Type B pancreatic cell (in vitro differentiated cells): Measurements from ENCODE around the gene SLMAP. TPM values are rescaled to one million over a fixed set of nuclear protein-coding genes. Genes with fewer than 3 reads are reported as not detected.

Experiments
- DNase-seq: peaks from one replicate; pipeline ENCODE4 v3.0.0; 2021; ENCODE audit warnings: mixed read lengths; ENCODE audit not compliant: unreplicated experiment; ENCODE audit errors: extremely low spot score
- H3K27ac Mint-ChIP-seq: 2 replicates; pipeline ENCODE4 v1.8.0; 2021; ENCODE audit warnings: mild to moderate bottlenecking, mixed read lengths
- H3K27me3 Mint-ChIP-seq: 2 replicates; pipeline ENCODE4 v1.8.0; 2021; ENCODE audit warnings: mixed read lengths
- H3K36me3 Mint-ChIP-seq: 2 replicates; pipeline ENCODE4 v1.8.0; 2021; ENCODE audit warnings: mixed read lengths
- H3K4me1 Mint-ChIP-seq: one replicate; pipeline ENCODE4 v1.8.0; 2021; ENCODE audit warnings: mixed read lengths; ENCODE audit not compliant: unreplicated experiment
- H3K4me3 Mint-ChIP-seq: 2 replicates; pipeline ENCODE4 v1.8.0; 2021; ENCODE audit warnings: mild to moderate bottlenecking, mixed read lengths
- H3K9me3 Mint-ChIP-seq: 2 replicates; pipeline ENCODE4 v1.8.0; 2021; ENCODE audit warnings: mixed read lengths
- CTCF ChIP-seq: fragments of 200-600 bp; sonication (generic); conservative IDR thresholded peaks from 2 replicates; pipeline ENCODE4 v1.5.0; 2021; ENCODE audit warnings: antibody characterized with exemption, mild to moderate bottlenecking
- total RNA-seq: library from RNA; stranded (reverse); gene quantifications from 2 replicates; pipeline ENCODE4 v1.2.1, GENCODE V29; 2021; ENCODE audit warnings: low replicate concordance

Gene SLMAP
- total RNA-seq, 1 donor from 2014 or later, result 55.1 TPM

- Mint-ChIP-seq H3K4me3 (no peak overlapping the region), H3K27ac (no peak overlapping the region), H3K36me3 (peaks cover 3% of the 10 kb centered on the region), H3K4me1 (no peaks in the 10 kb centered on the region), H3K9me3 (no peaks in the 10 kb centered on the region), H3K27me3 (no peaks in the 10 kb centered on the region)
- DNase-seq, result no peak
- no peak for TF ChIP-seq CTCF
These were observed 95.2 kb downstream of the SLMAP start for GRCh38 chr3:57851304-57851703.

- peak; percentile 56 for TF ChIP-seq CTCF
- Mint-ChIP-seq H3K27me3 (no peaks in the 10 kb centered on the region), H3K27ac (no peak overlapping the region), H3K4me1 (no peaks in the 10 kb centered on the region), H3K9me3 (no peaks in the 10 kb centered on the region), H3K36me3 (peaks cover 3% of the 10 kb centered on the region), H3K4me3 (no peak overlapping the region)
- no peak for DNase-seq
These were observed 96.8 kb downstream of the SLMAP start for GRCh38 chr3:57852896-57853295.

- H3K27ac Mint-ChIP-seq, result no peak overlapping the region
- TF ChIP-seq CTCF, result no peak
- H3K4me3 Mint-ChIP-seq, result no peak overlapping the region
- no peaks in the 10 kb centered on the region for H3K27me3 Mint-ChIP-seq
- no peaks in the 10 kb centered on the region for H3K9me3 Mint-ChIP-seq
- no peaks in the 10 kb centered on the region for H3K4me1 Mint-ChIP-seq
- H3K36me3 Mint-ChIP-seq, result peaks cover 12% of the 10 kb centered on the region
- DNase-seq, result no peak
These were observed 99.2 kb downstream of the SLMAP start for GRCh38 chr3:57855281-57855680.

GRCh38 chr3:57855943-57856342, 99.8 kb downstream of the SLMAP start:
- H3K9me3 Mint-ChIP-seq, result no peaks in the 10 kb centered on the region
- TF ChIP-seq CTCF, result no peak
- H3K4me1 Mint-ChIP-seq, result no peaks in the 10 kb centered on the region
- H3K27ac Mint-ChIP-seq, result no peak overlapping the region
- no peak overlapping the region for H3K4me3 Mint-ChIP-seq
- peaks cover 13% of the 10 kb centered on the region for H3K36me3 Mint-ChIP-seq
- no peak for DNase-seq
- no peaks in the 10 kb centered on the region for H3K27me3 Mint-ChIP-seq

GRCh38 chr3:57856675-57857074, 100.6 kb downstream of the SLMAP start:
- Mint-ChIP-seq H3K9me3 (no peaks in the 10 kb centered on the region), H3K36me3 (peaks cover 14% of the 10 kb centered on the region), H3K27me3 (no peaks in the 10 kb centered on the region), H3K4me3 (no peak overlapping the region), H3K27ac (no peak overlapping the region), H3K4me1 (no peaks in the 10 kb centered on the region)
- peak; percentile 51 for TF ChIP-seq CTCF
- DNase-seq, result no peak

GRCh38 chr3:57862894-57863293, 106.8 kb downstream of the SLMAP start:
- H3K36me3 Mint-ChIP-seq, result peaks cover 29% of the 10 kb centered on the region
- H3K9me3 Mint-ChIP-seq, result no peaks in the 10 kb centered on the region
- H3K4me1 Mint-ChIP-seq, result peaks cover 4% of the 10 kb centered on the region
- no peak for TF ChIP-seq CTCF
- H3K27me3 Mint-ChIP-seq, result no peaks in the 10 kb centered on the region
- H3K4me3 Mint-ChIP-seq, result no peak overlapping the region
- no peak for DNase-seq
- no peak overlapping the region for H3K27ac Mint-ChIP-seq
